Measurements from ENCODE around the gene MAP3K20. TPM values are rescaled to one million over a fixed set of nuclear protein-coding genes. Genes with fewer than 3 reads are reported as not detected.
A peak's percentile ranks its signal among the peaks of the same experiment; 100 is the strongest.

MAP3K20 gene
- total RNA-seq, 3 donors from 2014 or later, result 34.8 to 67.0 (median 42.9) TPM

GRCh38 chr2:173043897-173044519 is 31.6 kb upstream of the MAP3K20 start:
- TF ChIP-seq POLR2AphosphoS5 (IDR thresholded peaks at IDR 0.05) (no peak), POLR2A (IDR thresholded peaks at IDR 0.05) (no peak)
- TF ChIP-seq, protein P1, sequence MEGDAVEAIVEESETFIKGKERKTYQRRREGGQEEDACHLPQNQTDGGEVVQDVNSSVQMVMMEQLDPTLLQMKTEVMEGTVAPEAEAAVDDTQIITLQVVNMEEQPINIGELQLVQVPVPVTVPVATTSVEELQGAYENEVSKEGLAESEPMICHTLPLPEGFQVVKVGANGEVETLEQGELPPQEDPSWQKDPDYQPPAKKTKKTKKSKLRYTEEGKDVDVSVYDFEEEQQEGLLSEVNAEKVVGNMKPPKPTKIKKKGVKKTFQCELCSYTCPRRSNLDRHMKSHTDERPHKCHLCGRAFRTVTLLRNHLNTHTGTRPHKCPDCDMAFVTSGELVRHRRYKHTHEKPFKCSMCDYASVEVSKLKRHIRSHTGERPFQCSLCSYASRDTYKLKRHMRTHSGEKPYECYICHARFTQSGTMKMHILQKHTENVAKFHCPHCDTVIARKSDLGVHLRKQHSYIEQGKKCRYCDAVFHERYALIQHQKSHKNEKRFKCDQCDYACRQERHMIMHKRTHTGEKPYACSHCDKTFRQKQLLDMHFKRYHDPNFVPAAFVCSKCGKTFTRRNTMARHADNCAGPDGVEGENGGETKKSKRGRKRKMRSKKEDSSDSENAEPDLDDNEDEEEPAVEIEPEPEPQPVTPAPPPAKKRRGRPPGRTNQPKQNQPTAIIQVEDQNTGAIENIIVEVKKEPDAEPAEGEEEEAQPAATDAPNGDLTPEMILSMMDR (IDR thresholded peaks at IDR 0.05), result no peak
- Histone ChIP-seq H3K4me1 (peaks cover 0 to 4% of the 10 kb centered on the region in 2 donors), H3K36me3 (no peaks in the 10 kb centered on the region), H3K27ac (peak overlapping the region; percentile 84 to 85), H3K4me3 (no peak overlapping the region), H3K9me3 (no peaks in the 10 kb centered on the region), H3K27me3 (no peaks in the 10 kb centered on the region)
- no peak for DNase-seq (ENCODE audit: low spot score in 2 of 2)
- intact Hi-C loops (cut with DNase I; ENCODE audit: low total_unique reads), result no loop called here

- Histone ChIP-seq H3K27ac (peak overlapping the region in 1 of 2 donors; percentile 85), H3K27me3 (no peaks in the 10 kb centered on the region), H3K36me3 (no peaks in the 10 kb centered on the region), H3K9me3 (no peaks in the 10 kb centered on the region), H3K4me3 (no peak overlapping the region), H3K4me1 (peaks cover 0 to 4% of the 10 kb centered on the region in 2 donors)
- no peak for TF ChIP-seq POLR2A (IDR thresholded peaks at IDR 0.05)
- TF ChIP-seq POLR2AphosphoS5 (IDR thresholded peaks at IDR 0.05), result no peak
- TF ChIP-seq, protein P1 (IDR thresholded peaks at IDR 0.05), result no peak
- intact Hi-C loops (cut with DNase I; ENCODE audit: low total_unique reads), result no loop called here
- no peak for DNase-seq (ENCODE audit: low spot score in 2 of 2)
Observed at GRCh38 chr2:173044686-173045085, 31.0 kb upstream of the MAP3K20 start.

GRCh38 chr2:173045181-173045580 is 30.5 kb upstream of the MAP3K20 start:
- H3K4me3 ChIP-seq, result no peak overlapping the region
- peaks cover 0 to 4% of the 10 kb centered on the region in 2 donors for H3K4me1 ChIP-seq
- TF ChIP-seq POLR2AphosphoS5 (IDR thresholded peaks at IDR 0.05), result no peak
- no peak for DNase-seq (ENCODE audit: low spot score in 2 of 2)
- H3K36me3 ChIP-seq, result no peaks in the 10 kb centered on the region
- no peaks in the 10 kb centered on the region for H3K27me3 ChIP-seq
- no peaks in the 10 kb centered on the region for H3K9me3 ChIP-seq
- intact Hi-C loops (cut with DNase I; ENCODE audit: low total_unique reads), result no loop called here
- H3K27ac ChIP-seq, result peak overlapping the region in 1 of 2 donors; percentile 85

DNA sequence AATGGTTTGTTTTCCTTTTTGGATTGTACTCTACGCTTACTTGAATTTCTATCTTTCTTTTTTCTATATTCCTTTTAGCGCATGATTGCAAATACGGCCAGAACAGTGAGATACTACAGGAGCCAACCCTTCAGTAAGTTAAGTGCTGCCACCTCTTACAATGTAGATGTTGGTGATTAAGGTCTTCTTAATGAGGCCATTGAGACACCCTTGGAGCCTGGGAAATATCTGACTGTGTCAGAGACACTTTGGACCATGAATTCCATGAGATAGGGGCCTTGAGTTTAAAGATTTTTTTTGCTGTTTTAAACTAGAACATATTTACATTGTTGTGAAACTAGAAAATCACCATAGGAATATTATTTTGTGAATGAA is 27.1 kb upstream of the MAP3K20 start:
- Histone ChIP-seq H3K4me1 (peaks cover 0 to 4% of the 10 kb centered on the region in 2 donors), H3K27ac (peak overlapping the region; percentile 70 to 80)
- intact Hi-C loops (cut with DNase I; ENCODE audit: low total_unique reads), result no loop called here

GRCh38 chr2:173048897-173049661 is 26.6 kb upstream of the MAP3K20 start:
- H3K4me3 ChIP-seq, result no peak overlapping the region
- H3K4me1 ChIP-seq, result peaks cover 0 to 4% of the 10 kb centered on the region in 2 donors
- H3K27ac ChIP-seq, result peak overlapping the region; percentile 49 to 80
- no peaks in the 10 kb centered on the region for H3K36me3 ChIP-seq
- DNase-seq (ENCODE audit: low spot score in 2 of 2), result peak in 1 of 2 donors; percentile 75
- H3K27me3 ChIP-seq, result no peaks in the 10 kb centered on the region
- H3K9me3 ChIP-seq, result no peaks in the 10 kb centered on the region
- TF ChIP-seq POLR2A (IDR thresholded peaks at IDR 0.05) (no peak), POLR2AphosphoS5 (IDR thresholded peaks at IDR 0.05) (peak; percentile 45 to 71 (median 47))
- intact Hi-C loops (cut with DNase I; ENCODE audit: low total_unique reads), result no loop called here

More for the DNA sequence above, 27.1 kb upstream of the MAP3K20 start:
- no peak overlapping the region for H3K4me3 ChIP-seq
- DNase-seq (ENCODE audit: low spot score in 2 of 2), result no peak
- TF ChIP-seq, protein P1 (IDR thresholded peaks at IDR 0.05), result no peak
- TF ChIP-seq POLR2AphosphoS5 (IDR thresholded peaks at IDR 0.05), result no peak
- no peak for TF ChIP-seq POLR2A (IDR thresholded peaks at IDR 0.05)
- no peaks in the 10 kb centered on the region for H3K36me3 ChIP-seq
- no peaks in the 10 kb centered on the region for H3K9me3 ChIP-seq
- H3K27me3 ChIP-seq, result no peaks in the 10 kb centered on the region

GRCh38 chr2:173049831-173050230 is 25.8 kb upstream of the MAP3K20 start:
- intact Hi-C loops (cut with DNase I; ENCODE audit: low total_unique reads), result no loop called here
- Histone ChIP-seq H3K4me1 (peaks cover 0 to 4% of the 10 kb centered on the region in 2 donors), H3K36me3 (no peaks in the 10 kb centered on the region), H3K9me3 (no peaks in the 10 kb centered on the region), H3K27me3 (no peaks in the 10 kb centered on the region), H3K4me3 (no peak overlapping the region), H3K27ac (peak overlapping the region; percentile 49 to 80)
- TF ChIP-seq POLR2A (IDR thresholded peaks at IDR 0.05), result no peak
- TF ChIP-seq, protein P1 (IDR thresholded peaks at IDR 0.05), result no peak
- no peak for TF ChIP-seq POLR2AphosphoS5 (IDR thresholded peaks at IDR 0.05)
- no peak for DNase-seq (ENCODE audit: low spot score in 2 of 2)
